Measurements from ENCODE around the gene PLSCR2. TPM values are rescaled to one million over a fixed set of nuclear protein-coding genes. Genes with fewer than 3 reads are reported as not detected.
A peak's percentile ranks its signal among the peaks of the same experiment; 100 is the strongest.

PLSCR2 gene
- polyA plus RNA-seq, 1 donor (not counting 4 experiments of a cell fraction or from before 2014, with no cell fraction given) = not detected

GRCh38 chr3:146513386-146514051 lies 44.2 kb upstream of the PLSCR2 start:
- Histone ChIP-seq H3K36me3 (ENCODE audit: control insufficient read depth in 2 of 2, extremely low read depth in 1 of 2, insufficient read depth in 2 of 2, low read length in 2 of 2) (peaks cover 2 to 3% of the 10 kb centered on the region in 2 experiments), H3K79me2 (ENCODE audit: control insufficient read depth, insufficient read depth, low read length) (no peaks in the 10 kb centered on the region), H3K9ac (ENCODE audit: control insufficient read depth, extremely low read depth, insufficient read depth, low read length) (no peak overlapping the region), H3K9me1 (ENCODE audit: control insufficient read depth, extremely low read depth, insufficient read depth, low read length) (no peaks in the 10 kb centered on the region), H3K27me3 (ENCODE audit: control insufficient read depth, extremely low read depth, insufficient read depth, low read length) (no peaks in the 10 kb centered on the region), H4K20me1 (ENCODE audit: control insufficient read depth, extremely low read depth, insufficient read depth, low read length) (no peaks in the 10 kb centered on the region), H3K27ac (ENCODE audit: control insufficient read depth, insufficient read depth, low read length) (no peak overlapping the region), H2AFZ (ENCODE audit: control insufficient read depth, low read length) (no peak overlapping the region), H3K4me1 (ENCODE audit: control insufficient read depth, extremely low read depth, insufficient read depth, low read length) (peaks cover 16% of the 10 kb centered on the region), H3K4me2 (ENCODE audit: control insufficient read depth, extremely low read depth, insufficient read depth, low read depth, low read length) (peak overlapping the region; percentile 45), H3K4me3 (ENCODE audit: control insufficient read depth in 2 of 3, extremely low read depth in 1 of 3, insufficient read depth in 2 of 3, low read depth in 1 of 3, low read length in 3 of 3) (no peak overlapping the region), H3K9me3 (ENCODE audit: control insufficient read depth, low read depth, low read length) (no peaks in the 10 kb centered on the region)
- DNase-seq (ENCODE audit: low read depth, low spot score) (no peak), FAIRE-seq (peak; percentile 79)
- dilution Hi-C loops (cut with MboI; ENCODE audit: extremely low pct_ligation_motif_present, low sequenced_read_pairs) = no loop called here
- no peak for TF ChIP-seq EZH2 (IDR thresholded peaks at IDR 0.05; ENCODE audit: low read length)
- TF ChIP-seq, protein P1, sequence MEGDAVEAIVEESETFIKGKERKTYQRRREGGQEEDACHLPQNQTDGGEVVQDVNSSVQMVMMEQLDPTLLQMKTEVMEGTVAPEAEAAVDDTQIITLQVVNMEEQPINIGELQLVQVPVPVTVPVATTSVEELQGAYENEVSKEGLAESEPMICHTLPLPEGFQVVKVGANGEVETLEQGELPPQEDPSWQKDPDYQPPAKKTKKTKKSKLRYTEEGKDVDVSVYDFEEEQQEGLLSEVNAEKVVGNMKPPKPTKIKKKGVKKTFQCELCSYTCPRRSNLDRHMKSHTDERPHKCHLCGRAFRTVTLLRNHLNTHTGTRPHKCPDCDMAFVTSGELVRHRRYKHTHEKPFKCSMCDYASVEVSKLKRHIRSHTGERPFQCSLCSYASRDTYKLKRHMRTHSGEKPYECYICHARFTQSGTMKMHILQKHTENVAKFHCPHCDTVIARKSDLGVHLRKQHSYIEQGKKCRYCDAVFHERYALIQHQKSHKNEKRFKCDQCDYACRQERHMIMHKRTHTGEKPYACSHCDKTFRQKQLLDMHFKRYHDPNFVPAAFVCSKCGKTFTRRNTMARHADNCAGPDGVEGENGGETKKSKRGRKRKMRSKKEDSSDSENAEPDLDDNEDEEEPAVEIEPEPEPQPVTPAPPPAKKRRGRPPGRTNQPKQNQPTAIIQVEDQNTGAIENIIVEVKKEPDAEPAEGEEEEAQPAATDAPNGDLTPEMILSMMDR (optimal IDR thresholded peaks at IDR 0.05 in 1 of 3, IDR thresholded peaks at IDR 0.05 in 1 of 3, conservative IDR thresholded peaks at IDR 0.05 in 1 of 3; ENCODE audit: extremely low read depth in 1 of 3, insufficient read depth in 2 of 3, low read length in 3 of 3) = no peak

DNA sequence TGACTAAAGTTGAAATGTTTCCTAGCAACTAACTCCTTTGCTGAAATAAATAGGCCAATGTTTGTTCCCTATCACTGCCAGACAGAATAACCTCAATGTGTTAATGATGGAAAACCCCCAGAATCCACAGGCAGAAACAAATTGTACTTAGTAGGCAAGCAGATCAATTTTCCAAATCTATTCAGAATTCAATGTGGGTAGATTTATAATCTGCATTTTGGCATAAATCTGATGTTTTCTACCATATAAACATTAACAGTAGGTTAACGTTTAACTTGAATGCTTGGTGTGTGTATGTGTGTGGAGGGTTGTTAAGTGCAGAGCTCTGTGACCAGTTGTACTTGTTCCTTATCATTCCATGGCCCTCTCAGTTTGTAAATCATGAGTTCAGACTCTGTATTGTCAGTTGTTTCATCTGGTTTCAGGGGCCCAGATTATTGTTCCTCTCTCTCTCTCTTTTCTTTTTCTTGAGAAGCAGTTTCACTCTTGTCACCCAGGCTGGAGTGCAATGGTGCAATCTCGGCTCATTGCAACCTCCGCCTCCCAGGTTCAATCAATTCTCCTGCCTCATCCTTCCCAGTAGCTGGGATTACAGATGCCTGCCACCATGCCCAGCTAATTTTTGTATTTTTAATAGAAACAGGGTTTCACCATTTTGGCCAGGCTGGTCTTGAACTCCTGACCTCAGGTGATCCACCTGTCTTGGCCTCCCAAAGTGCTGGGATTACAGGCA lies 42.2 kb upstream of the PLSCR2 start:
- Histone ChIP-seq H3K4me2 (ENCODE audit: control insufficient read depth, extremely low read depth, insufficient read depth, low read depth, low read length) (no peak overlapping the region), H3K27ac (ENCODE audit: control insufficient read depth, insufficient read depth, low read length) (no peak overlapping the region), H4K20me1 (ENCODE audit: control insufficient read depth, extremely low read depth, insufficient read depth, low read length) (no peaks in the 10 kb centered on the region), H3K36me3 (ENCODE audit: control insufficient read depth in 2 of 2, extremely low read depth in 1 of 2, insufficient read depth in 2 of 2, low read length in 2 of 2) (peaks cover 2 to 3% of the 10 kb centered on the region in 2 experiments), H3K4me3 (ENCODE audit: control insufficient read depth in 2 of 3, extremely low read depth in 1 of 3, insufficient read depth in 2 of 3, low read depth in 1 of 3, low read length in 3 of 3) (no peak overlapping the region), H2AFZ (ENCODE audit: control insufficient read depth, low read length) (no peak overlapping the region), H3K4me1 (ENCODE audit: control insufficient read depth, extremely low read depth, insufficient read depth, low read length) (peaks cover 32% of the 10 kb centered on the region), H3K9ac (ENCODE audit: control insufficient read depth, extremely low read depth, insufficient read depth, low read length) (no peak overlapping the region), H3K27me3 (ENCODE audit: control insufficient read depth, extremely low read depth, insufficient read depth, low read length) (no peaks in the 10 kb centered on the region), H3K9me3 (ENCODE audit: control insufficient read depth, low read depth, low read length) (no peaks in the 10 kb centered on the region), H3K79me2 (ENCODE audit: control insufficient read depth, insufficient read depth, low read length) (no peaks in the 10 kb centered on the region), H3K9me1 (ENCODE audit: control insufficient read depth, extremely low read depth, insufficient read depth, low read length) (no peaks in the 10 kb centered on the region)
- TF ChIP-seq EZH2 (IDR thresholded peaks at IDR 0.05; ENCODE audit: low read length) = no peak
- TF ChIP-seq, protein P1 (optimal IDR thresholded peaks at IDR 0.05 in 1 of 3, IDR thresholded peaks at IDR 0.05 in 1 of 3, conservative IDR thresholded peaks at IDR 0.05 in 1 of 3; ENCODE audit: extremely low read depth in 1 of 3, insufficient read depth in 2 of 3, low read length in 3 of 3) = no peak
- FAIRE-seq (no peak), DNase-seq (ENCODE audit: low read depth, low spot score) (no peak)
- dilution Hi-C loops (cut with MboI; ENCODE audit: extremely low pct_ligation_motif_present, low sequenced_read_pairs) = no loop called here
